ENCODE results near the gene EML4. TPM values are rescaled to one million over a fixed set of nuclear protein-coding genes. Genes with fewer than 3 reads are reported as not detected.
A peak's percentile ranks its signal among the peaks of the same experiment; 100 is the strongest.

Gene EML4
- total and polyA plus RNA-seq, 9 of the 15 experiments (the other 6 are each of a cell fraction or from before 2014, with no cell fraction given) = 14.7 to 48.3 (median 36.5) TPM

- no peaks in the 10 kb centered on the region for H3K27me3 ChIP-seq (ENCODE audit: control insufficient read depth in 2 of 2, insufficient read depth in 2 of 2, low read length in 2 of 2)
- H2AFZ ChIP-seq (ENCODE audit: low read depth, low read length) = no peak overlapping the region
- CTCF ChIA-PET (ENCODE audit: low intra/inter-chr PET ratio) = interaction anchor here (0.6 to 2.0 kb wide), 4 partner anchors 143 to 385 kb away, joined by 3 to 15 read pairs (median 4); no protein-coding TSS in a partner anchor
- H3K9ac ChIP-seq (ENCODE audit: insufficient read depth in 1 of 2, low read depth in 2 of 2, low read length in 2 of 2) = no peak overlapping the region
- POLR2A ChIA-PET = interaction anchor here (0.7 to 0.8 kb wide), 2 partner anchors 145 to 1221 kb away, joined by 3 to 5 read pairs; no protein-coding TSS in a partner anchor
- no peaks in the 10 kb centered on the region for H4K20me1 ChIP-seq (replicated peaks; ENCODE audit: control insufficient read depth, insufficient read depth, low read length)
- no TSS peak for BruUV-seq (replicated peaks)
- H3K4me3 ChIP-seq = no peak overlapping the region
- peak; percentile 48 for FAIRE-seq
- DNase-seq (ENCODE audit: extremely low read depth in 1 of 4, low spot score in 3 of 4) = peak in 1 of 4 experiments; percentile 11
- intact Hi-C loops (cut with micrococcal nuclease) = loop anchor here (2.0 to 5.0 kb wide), 2 partner anchors 42 to 387 kb away; no protein-coding TSS in a partner anchor
- 10% methylated on average over 3 of the region's 3 CpGs for WGBS (ENCODE audit: insufficient coverage, low coverage, missing lambda C conversion rate)
- H3K9me3 ChIP-seq (replicated peaks; ENCODE audit: control insufficient read depth, insufficient read depth, low read depth, low read length) = no peaks in the 10 kb centered on the region
- in situ Hi-C loops (cut with MboI) = loop anchor here (5.0 kb wide), 1 partner anchor 142 kb away; no protein-coding TSS in a partner anchor
- no peak overlapping the region for H3K4me2 ChIP-seq (ENCODE audit: insufficient read depth, low read length)
- H3K9me1 ChIP-seq (ENCODE audit: control insufficient read depth, insufficient read depth, low read length) = no peaks in the 10 kb centered on the region
- H3K36me3 ChIP-seq (ENCODE audit: control insufficient read depth, insufficient read depth, low read length) = 0 out of 3 replicates have a peak, but pooled peaks cover 3% of the 10 kb centered on the region
- H3K79me2 ChIP-seq (ENCODE audit: control insufficient read depth, insufficient read depth, low read length) = no peaks in the 10 kb centered on the region; the same call in 2 of the 3 replicates
- no peak overlapping the region for H3K27ac ChIP-seq (ENCODE audit: extremely low read depth, low read depth, low read length)
- peaks cover 0 to 8% of the 10 kb centered on the region in 2 experiments; a peak in 2 of 5 replicates for H3K4me1 ChIP-seq (replicated peaks in 1 of 2; ENCODE audit: control insufficient read depth in 2 of 2, insufficient read depth in 2 of 2, low read length in 2 of 2)
- ATAC-seq = peak; percentile 21; the same call in 1 of the 3 replicates
- TF ChIP-seq PHF20 (IDR thresholded peaks at IDR 0.05; ENCODE audit: partially characterized antibody) = no peak
- no peak for TF ChIP-seq NCOA1 (IDR thresholded peaks at IDR 0.05; ENCODE audit: low read depth)
- no peak for TF ChIP-seq ILK (tag; IDR thresholded peaks at IDR 0.05; ENCODE audit: borderline replicate concordance, low read depth)
- TF ChIP-seq ZNF766 (CRISPR knock-in tag; conservative IDR thresholded peaks at IDR 0.05) = peak; percentile 82
- TF ChIP-seq ZNF76 (CRISPR knock-in tag; IDR thresholded peaks at IDR 0.05; ENCODE audit: borderline replicate concordance) = no peak
- peak; percentile 23; the same call in 1 of the 2 replicates for TF ChIP-seq NFE2 (IDR thresholded peaks at IDR 0.05; ENCODE audit: low read depth)
- no peak for TF ChIP-seq HCFC1 (IDR thresholded peaks at IDR 0.05; ENCODE audit: low read depth, low read length)
- no peak for TF ChIP-seq PRMT5 (CRISPR knock-in tag; IDR thresholded peaks at IDR 0.05)
- peak; percentile 33; the same call in 1 of the 2 replicates for TF ChIP-seq ZBTB40 (IDR thresholded peaks at IDR 0.05)
- no peak for TF ChIP-seq ZBTB40 (CRISPR knock-in tag; IDR thresholded peaks at IDR 0.05)
- no peak for TF ChIP-seq HDAC8 (tag; IDR thresholded peaks at IDR 0.05)
- no peak for TF ChIP-seq ZFP36 (IDR thresholded peaks at IDR 0.05; ENCODE audit: low read depth, low read length, partially characterized antibody)
- no peak for TF ChIP-seq HNRNPUL1 (IDR thresholded peaks at IDR 0.05; ENCODE audit: low read length)
Measured at GRCh38 chr2:42239289-42239661, 70.1 kb downstream of the EML4 start.
